ENCODE measurements around the gene PXT1.
"Not testable (repeated sequence)": the region's sequence is repeated elsewhere in the genome, so short reads cannot be mapped to it uniquely, and the experiment has no call there.

PXT1 gene

DNA sequence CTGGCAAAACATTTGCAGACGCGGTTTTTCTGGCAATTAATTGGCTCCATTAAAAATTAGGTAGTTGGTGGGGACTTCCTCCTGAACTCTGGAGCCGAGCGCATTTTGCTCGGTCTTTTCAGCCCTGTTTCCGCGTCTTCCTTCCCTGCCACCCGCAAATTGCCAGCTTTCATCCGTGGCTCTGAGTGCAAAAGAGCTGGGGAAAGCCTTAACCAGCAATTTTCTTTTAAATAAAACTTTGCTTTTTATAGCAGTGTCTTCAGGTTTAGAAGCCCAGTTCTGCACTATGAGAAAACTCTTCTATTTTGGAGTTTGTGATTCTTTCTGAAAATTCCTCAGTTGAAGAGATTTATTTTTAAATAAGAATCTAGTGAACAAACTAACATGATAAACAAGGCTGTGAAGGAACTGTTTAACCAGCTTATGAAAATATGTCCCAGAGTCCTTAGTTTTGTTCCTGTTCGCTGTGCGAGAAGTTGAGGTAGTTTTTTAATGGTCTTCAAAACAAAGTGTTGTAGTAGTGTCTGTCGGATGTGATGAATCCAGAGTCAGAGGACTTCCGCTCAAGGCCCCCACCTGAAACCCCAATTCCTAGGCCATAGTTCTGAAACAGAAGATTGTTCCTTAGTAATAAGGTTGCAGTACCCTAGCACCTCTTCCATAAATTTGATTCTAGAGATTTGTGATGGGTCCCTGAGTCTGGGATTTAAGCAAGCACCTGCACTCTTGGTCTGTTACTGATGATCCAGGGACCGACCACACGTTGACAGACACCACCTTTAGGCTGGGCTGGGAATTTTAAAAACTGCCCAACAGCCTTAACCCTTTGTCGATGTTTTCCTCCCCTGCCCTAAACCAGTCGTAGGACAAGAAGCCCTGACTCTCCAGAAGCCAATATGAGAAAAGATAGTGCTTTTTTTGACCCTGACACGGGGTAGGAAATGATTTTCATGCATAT, 1.1 kb upstream of the PXT1 start:
- peak; percentile 24 for DNase-seq

DNA sequence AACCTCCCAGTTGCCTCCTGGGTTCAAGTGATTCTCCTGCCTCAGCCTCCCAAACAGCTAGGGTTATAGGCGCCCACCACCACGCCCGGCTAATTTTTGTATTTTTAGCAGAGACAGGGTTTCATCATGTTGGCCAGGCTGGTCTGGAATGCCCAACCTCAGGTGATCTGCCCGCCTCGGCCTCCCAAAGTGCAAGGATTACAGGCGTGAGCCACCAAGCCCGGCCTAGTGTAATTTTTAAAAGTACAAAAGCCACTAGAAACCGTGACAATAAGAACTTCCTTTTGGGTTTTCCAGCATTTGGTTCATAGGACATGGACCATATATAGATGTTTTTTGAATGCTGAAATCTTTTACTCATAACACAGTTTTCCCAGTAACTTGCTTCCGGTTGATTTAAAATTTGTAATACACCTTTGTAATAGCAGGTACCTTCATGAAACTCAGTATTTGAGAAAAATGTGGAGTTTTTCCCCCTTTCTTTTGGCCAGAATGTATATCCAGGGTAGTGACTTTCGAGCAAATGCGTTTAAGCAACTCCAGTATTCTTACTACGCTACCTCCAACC, 467 bp downstream of the PXT1 start:
- DNase-seq = no peak

DNA sequence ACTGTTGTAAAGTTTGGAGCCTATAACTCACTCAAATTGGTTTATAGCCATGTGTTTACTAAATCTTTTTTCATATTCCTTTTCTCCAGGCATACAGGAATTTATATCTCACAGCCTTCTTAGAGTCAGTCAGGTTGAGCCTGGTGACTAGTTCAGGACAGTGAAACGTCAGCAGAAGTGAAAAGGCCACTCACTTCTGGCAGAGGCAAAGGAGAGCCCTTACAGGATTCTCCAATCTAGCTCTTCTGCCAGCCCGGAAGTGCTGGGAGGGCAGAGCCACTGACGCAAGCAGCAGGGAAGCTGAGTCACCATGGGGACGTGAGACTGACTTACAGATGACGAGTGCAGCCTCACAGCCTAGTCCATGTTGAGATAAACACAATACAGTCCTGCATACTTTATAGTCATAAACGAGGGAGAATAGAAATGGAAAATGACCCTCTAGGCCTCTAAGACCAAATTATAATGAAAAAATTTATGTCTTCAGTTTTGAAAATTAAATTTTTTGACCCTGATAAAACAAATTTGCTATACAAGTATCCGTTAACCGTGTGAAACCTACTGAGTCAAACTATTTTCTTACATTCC, 1.3 kb downstream of the PXT1 start:
- DNase-seq = peak; percentile 39

DNA sequence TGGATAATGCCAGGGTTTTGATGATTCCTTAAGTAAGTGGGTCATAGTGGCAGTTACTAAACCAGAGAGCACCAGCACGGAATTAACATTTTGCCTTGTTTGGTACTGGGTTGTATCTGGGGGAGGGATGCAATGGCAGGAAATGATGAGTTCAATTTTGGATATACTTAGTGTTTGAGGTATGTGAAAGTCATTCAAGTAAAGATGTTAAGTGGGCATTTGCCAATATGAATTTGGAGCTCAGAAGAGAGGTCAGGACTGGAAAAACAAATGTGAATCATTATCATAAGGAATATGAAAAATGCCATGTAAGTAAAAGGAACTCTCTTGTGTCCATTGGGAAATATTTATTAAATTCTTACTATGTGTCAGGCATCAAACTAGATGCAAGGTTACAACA, 6.2 kb downstream of the PXT1 start:
- DNase-seq = no peak

DNA sequence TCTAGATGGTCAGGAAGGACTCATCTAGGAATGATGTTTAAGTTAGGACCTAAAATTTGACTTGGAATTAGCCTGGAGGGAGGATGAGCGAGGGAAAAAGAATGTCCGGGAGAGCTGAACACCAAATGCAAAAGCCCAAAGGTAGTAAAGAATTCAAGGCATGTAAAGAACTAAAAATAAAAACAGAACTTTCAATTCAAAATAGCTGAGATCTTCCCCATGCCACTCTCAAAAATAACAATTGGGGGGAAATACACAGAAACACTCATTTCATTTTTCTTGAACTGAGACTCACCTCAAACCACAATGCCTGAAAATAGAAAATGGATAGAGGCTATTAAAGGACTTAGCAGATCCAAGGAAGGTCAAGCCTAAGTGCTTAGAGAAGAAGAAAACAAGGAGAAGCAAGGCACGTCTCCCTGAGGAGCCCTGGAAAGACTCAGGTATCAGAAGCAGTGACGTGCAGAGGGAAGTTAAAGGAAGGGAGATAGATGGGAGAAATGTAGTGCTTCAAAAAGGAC, 10.4 kb downstream of the PXT1 start:
- no peak for DNase-seq

DNA sequence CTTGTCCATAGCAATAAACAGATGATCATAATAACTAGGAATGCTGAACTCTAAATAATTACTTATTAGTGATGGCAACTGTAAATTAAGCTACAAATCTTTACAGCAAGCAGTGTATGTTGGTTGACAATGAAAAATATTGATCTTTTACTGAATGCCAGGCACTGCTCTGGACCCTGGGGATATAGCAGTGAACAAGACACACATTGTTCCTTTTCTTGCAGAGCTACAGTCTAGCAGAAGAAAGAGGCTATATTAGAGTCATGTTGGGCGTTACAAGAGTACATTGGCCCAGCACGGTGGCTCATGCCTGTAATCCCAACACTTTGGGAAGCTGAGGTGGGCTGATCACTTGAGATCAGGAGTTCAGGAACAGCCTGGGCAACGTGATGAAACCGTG, 11.5 kb downstream of the PXT1 start:
- no peak for DNase-seq

DNA sequence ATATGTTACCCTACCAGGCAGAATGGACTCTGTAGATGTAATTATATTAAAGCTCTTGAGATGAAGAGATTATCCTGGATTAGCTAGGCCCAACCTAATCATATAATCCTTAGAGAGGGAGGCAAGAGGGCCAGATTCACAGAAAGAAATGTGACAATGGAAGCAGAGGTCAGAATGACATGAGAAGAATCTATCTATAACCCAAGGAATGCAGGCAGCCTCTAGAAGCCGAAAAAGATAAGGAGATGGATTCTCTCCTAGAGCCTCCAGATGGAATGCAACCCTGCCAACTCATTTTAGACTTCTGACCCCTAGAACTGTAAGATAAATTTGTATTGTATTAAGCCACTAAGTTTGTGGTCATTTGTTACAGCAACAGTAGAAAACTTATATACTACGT, 12.3 kb downstream of the PXT1 start:
- DNase-seq = no peak

DNA sequence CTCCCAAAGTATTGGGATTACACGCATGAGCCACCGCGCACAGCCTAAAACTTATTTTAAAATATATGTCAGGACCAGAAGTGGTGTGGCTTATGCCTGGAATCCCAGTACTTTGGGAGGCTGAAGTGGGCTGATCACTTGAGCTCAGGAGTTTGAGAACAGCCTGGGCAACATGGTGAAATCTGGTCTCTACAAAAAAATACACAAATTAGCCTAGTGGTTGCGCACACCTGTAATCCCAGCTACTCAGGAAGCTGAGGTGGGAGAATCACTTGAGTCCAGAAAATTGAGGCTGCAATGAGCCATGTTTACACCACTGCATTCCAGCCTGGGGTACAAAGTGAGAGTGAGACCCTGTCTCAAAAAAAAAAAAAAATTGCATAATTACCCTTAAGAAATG, 13.7 kb downstream of the PXT1 start:
- no peak for DNase-seq

DNA sequence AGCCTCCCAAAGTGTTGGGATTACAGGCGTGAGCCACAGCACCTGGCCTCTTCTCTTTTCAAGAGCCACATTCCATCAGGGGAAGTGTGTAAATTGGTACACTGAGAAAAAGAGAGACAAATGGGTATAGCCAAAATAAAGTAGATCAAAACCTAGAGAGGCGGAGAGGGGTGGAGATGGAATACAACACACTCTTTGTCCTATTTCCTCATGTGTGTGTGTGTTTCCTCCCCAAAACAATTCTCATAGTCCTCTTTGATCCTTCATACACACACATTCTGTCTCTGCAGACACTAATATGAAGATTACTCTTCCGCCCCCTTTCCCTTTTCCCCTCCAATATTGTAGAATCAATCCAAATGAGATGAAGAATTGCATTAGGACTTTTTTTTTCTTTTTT, 16.0 kb downstream of the PXT1 start:
- DNase-seq = no peak

DNA sequence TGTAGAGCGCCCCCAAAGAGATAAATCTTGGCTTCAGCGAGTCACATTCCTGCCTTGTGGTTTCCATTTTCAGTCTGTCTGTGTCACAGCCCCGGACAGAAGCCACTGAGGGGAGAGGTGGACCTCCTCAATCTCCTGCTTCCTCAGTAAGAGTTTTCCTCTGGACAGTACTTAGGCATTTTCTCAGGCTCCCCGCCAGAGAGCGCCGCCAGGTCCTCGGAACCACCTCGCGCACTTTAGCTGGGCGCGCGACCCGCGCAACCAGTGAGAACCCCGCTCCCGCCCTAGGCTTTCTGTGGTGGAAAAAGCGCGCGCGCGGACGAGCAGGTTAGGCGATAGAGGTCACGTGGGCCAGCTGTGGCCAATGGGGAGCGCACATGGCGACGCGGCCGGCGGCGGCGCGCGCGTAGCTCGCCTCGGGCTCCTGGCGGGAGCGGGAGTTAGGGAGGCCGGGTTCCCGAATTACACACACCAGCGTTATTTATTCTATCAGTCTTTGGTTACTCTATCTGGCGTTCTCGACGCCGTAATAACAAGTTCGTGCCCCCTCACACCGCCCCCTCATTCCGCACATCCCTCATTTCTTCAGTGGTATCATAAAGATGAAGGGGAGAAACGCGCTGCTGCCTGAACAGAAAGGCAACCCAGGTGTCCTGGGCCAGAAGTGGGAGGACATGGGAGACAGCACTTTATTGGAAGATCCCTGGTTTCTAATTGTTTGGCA, 19.4 kb downstream of the PXT1 start:
- peak; percentile 87 for DNase-seq

DNA sequence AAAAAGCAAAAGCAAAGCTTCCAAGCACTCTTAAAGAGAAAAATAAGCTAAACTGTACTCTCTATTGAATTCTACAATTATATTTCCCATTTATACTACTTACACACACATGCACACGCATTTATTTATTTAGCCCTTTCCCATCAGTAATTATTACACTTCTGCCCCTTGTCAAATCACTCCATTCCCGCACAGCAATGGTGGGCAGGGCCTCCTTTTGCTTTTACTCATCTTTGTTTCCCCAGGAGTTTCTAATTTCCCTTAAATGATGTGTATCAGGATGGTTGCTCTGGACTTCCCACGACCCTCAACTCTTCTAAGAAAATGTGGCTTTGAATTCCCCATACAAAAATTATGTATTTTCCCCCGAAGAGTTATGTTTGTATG, 19.9 kb downstream of the PXT1 start:
- no peak for DNase-seq

DNA sequence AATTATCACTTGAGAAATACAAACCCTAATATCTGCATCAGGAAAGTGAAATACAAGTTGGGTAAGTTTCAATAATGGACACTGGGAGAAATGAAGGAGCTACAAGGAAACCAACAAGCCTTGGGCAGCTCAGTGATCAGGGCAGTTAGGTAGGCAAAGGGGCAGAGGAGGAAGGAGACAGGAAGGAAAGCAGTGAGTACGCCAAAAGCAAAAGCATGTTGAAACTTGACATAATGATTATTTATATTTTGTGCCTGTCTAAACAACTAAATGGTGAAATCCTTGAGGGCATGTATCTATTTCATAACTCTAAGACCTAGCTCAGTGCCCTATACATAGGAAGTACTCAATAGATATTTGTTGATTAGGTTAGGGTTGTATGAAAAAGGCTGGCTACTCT, 23.3 kb downstream of the PXT1 start:
- DNase-seq = peak; percentile 12

DNA sequence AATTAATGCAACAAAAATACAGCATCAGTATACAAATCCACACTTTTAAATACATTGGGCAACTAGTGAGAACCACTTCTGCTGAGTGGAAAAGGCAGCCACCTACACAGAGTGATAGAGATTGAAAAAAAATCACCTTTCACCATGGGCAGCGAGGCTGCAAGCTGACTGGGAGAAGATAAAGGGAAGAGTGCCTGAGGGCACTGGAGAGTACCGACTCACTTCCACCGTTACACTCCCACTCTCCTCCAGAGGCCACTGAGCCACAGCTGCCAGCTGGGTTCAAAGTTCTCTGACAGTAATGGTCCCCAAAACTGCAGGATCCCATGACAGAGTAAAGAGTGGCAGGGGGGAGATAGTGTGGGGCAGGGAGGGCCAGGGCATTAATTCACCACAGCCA, 24.1 kb downstream of the PXT1 start:
- no peak for DNase-seq

DNA sequence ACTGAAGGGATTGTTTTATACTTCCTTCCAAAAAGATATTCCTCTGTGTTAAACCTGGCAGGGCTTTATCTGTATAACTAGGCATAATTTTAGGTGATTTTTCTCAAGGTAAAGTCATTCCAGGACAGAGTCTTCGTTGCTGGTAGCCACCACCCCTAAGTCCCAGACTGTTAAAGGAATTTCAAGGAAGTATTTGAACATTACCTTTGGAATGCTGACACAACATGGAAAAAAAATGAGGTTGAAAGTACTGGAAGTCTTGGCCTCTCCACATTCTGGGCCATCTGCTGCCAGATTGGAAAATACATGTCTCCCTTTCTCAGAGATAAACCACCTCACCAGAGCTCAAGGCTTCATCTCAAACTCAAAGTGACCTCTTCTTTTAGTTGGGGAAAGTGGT, 28.2 kb downstream of the PXT1 start:
- DNase-seq = no peak

DNA sequence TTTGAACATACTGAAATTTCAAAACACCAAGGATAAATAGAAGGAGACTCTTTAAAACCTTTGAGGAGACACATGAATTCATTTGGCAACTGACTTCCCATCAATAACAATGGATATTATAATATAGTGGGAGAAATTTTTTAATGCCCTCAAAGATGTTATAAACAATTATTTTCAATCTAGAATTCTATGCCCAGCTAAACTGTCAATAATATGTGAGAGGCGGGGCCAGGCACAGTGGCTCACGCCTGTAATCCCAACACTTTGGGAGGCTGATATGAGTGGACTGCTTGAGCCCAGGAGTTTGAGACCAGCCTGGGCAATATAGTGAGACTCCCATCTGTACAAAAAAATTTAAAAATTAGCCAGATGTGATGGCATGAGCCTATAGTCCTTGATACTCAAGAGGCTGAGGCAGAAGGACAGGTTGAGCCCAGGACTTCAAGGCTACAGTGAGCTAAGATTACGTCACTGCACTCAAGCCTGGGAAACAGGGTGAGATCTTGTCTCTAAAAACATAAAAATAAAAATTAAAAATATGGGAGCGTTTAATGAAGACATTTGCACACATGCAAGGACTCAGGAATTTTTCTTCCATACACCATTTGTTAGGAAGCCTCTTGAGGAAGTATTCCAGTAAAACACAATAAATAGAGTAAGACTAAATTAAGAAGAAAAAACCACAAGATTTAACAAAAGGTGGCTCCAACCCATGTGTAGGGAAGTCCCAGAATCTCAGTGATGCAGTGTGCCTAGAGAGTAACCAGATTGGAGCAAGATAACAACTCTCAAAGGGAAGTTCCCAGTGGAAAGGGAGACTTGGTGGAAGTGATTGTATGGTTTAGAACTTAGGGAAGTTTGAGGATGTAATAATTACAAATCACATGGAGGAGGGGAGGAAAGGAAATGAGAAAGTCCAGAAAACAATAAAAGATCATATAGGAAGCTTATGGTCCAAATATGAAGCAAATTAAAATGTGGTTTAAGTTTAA, 28.9 kb downstream of the PXT1 start:
- DNase-seq = no peak

DNA sequence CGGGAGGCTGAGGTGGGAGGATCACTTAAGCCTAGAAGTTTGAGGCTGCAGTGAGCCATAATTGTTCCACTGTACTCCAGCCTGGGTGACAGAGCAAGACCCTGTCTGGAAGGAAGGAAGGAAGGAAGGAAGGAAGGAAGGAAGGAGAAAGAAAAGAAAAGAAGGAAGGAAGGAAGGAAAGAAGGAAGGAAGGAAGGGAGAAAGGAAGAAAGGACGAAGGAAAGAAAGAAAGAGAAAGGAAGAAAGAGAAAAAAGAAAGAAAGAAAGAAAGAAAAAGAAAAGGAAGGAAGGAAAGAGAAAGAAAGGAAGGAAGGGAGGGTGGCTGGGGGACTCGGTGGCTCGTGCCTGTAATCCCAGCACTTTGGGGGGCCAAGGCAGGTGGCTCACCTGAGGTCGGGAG, 32.9 kb downstream of the PXT1 start:
- not testable (repeated sequence) for DNase-seq

DNA sequence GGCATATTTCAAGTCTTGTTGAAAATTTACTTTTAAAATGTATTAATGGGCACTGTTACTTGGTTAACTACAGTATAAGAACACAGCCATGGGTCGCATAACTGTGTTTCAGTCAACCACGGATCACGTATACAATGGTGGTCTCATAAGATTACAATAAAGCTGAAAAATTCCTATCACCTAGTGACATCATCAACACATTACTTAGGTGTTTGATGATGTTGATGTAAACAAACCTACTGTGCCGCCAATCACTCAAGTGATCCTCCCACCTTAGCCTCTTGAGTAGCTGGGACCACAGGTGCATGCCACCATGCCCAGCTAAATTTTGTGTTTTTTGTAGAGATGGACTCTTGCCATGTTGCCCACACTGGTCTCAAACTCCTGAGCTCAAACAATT, 38.5 kb downstream of the PXT1 start:
- no peak for DNase-seq

DNA sequence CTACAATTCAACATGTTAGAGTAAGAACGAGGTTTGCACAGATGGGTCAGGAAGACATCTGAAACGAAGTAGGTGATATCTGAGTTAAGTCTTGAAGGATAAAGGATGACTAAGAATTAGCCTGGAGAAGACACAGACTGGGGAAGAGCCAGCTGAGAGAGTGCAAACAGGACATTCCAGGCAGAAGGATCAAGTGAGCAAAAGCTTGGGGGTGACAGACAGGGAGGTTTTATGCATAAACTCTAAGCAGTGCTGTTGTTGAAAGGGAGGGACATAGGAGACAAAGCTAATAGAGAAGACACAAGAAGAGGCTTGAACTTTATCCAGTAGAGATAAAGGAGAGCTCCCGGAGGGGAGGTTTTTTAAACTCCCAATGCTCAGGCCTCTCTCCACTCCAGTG, 40.2 kb downstream of the PXT1 start:
- no peak for DNase-seq

DNA sequence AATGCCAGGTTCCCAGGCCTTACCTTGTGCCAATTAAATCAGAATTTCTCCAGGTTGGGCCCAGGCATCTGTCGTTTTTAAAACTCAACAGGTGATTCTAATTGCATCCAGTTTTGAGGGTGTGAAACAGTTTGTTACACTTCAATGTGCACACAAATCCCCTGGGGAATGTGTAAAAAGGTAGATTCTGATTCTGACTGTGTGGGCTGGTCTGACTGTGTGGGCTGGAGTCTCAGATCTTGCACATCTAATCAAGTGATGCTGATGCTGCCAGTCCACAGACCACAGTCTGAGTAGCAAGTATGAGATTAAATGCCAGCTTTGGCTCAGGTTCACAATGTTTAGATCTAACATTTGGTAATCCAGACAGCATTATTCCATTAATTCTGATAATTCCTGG, 42.7 kb downstream of the PXT1 start:
- no peak for DNase-seq

DNA sequence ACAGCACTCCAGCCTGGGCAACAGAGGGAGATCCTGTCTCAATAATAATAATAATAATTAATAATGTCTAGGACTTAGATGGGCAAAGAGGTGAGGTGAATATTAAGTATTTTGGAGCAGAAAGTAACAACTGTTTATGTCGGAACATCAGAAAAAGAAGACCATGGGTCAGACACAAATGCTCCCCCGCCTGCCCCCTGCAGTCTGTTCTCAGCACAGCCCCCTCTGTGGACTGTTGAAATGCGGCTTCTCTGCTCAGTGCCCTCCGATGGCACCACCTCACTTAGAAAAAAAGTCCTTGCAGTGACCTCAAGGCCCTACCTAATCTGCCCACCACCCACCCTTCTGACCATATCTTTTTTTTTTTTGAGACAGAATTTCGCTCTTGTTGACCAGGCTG, 50.0 kb downstream of the PXT1 start:
- DNase-seq = no peak

DNA sequence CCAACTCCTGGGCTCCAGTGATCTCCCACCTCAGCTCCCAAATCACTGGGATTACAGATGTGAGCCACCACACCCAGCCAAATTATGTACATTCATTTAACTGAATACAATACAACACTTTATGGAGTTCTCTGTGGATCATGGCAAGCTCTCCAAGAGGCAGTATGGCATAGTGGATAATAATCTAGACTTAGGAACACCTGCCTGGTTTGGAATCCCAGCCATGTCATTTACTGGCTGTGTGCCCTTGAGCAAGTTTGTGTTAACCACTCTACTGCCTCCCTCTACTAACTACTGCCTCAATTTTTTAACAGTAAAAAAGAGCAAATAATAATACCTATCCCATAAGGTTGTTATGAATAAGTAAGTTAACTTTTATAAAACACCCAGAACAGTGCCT, 53.3 kb downstream of the PXT1 start:
- DNase-seq = peak; percentile 38
